ENCODE measurements around the gene ZKSCAN4. TPM values are rescaled to one million over a fixed set of nuclear protein-coding genes. Genes with fewer than 3 reads are reported as not detected.

The ZKSCAN4 gene
- total and polyA plus RNA-seq, 8 donors = 4.9 to 13.4 (median 11.8) TPM

- Histone ChIP-seq H3K27me3 (no peaks in the 10 kb centered on the region), H3K4me3 (no peak overlapping the region), H3K36me3 (peaks cover 0 to 56% of the 10 kb centered on the region in 2 donors), H3K4me1 (peaks cover 0 to 2% of the 10 kb centered on the region in 2 donors), H3K9me3 (no peaks in the 10 kb centered on the region), H3K27ac (no peak overlapping the region)
- intact Hi-C loops (cut with DNase I) = no loop called here
- no peak for TF ChIP-seq CTCF (IDR thresholded peaks at IDR 0.05)
- DNase-seq (no peak), ATAC-seq (no peak)
Observed at GRCh38 chr6:28274888-28275287, 22.8 kb upstream of the ZKSCAN4 start.

- Histone ChIP-seq H3K36me3 (peaks cover 0 to 28% of the 10 kb centered on the region in 2 donors), H3K27me3 (no peaks in the 10 kb centered on the region), H3K27ac (peak overlapping the region in 1 of 2 donors; percentile 39), H3K4me3 (no peak overlapping the region), H3K9me3 (no peaks in the 10 kb centered on the region), H3K4me1 (peaks cover 0 to 29% of the 10 kb centered on the region in 2 donors)
- TF ChIP-seq CTCF (IDR thresholded peaks at IDR 0.05) = no peak
- ATAC-seq (no peak), DNase-seq (no peak)
- intact Hi-C loops (cut with DNase I) = no loop called here
Observed at GRCh38 chr6:28269492-28269891, 17.4 kb upstream of the ZKSCAN4 start.

GRCh38 chr6:28267695-28268059 lies 15.6 kb upstream of the ZKSCAN4 start:
- peaks cover 0 to 5% of the 10 kb centered on the region in 2 donors for H3K27me3 ChIP-seq
- TF ChIP-seq CTCF (IDR thresholded peaks at IDR 0.05) = no peak

GRCh38 chr6:28266962-28267694 lies 15.1 kb upstream of the ZKSCAN4 start, which contains the start of gene ZSCAN26:
Gene ZSCAN26 (plus strand): TSS chr6:28267143. CDS start chr6:28271920, 4,777 bp downstream.
- ATAC-seq (peak; percentile 98), DNase-seq (peak; percentile 85 to 93 (median 92))
- H3K27ac ChIP-seq = peak within 1 kb of the TSS; percentile 84 to 85
- peaks cover 0 to 5% of the 10 kb centered on the region in 2 donors for H3K27me3 ChIP-seq
- intact Hi-C loops (cut with DNase I) = no loop called here
- H3K4me1 ChIP-seq = peaks cover 0 to 29% of the 10 kb centered on the region in 2 donors
- H3K4me3 ChIP-seq = peak within 1 kb of the TSS; percentile 51 to 68
- no peaks in the 10 kb centered on the region for H3K9me3 ChIP-seq
- TF ChIP-seq CTCF (IDR thresholded peaks at IDR 0.05) = no peak
- H3K36me3 ChIP-seq = peaks cover 0 to 5% of the 10 kb centered on the region in 2 donors

More at GRCh38 chr6:28267695-28268059, 15.6 kb upstream of the ZKSCAN4 start:
- Histone ChIP-seq H3K27ac (peak overlapping the region; percentile 84 to 85), H3K9me3 (no peaks in the 10 kb centered on the region), H3K36me3 (peaks cover 0 to 11% of the 10 kb centered on the region in 2 donors), H3K4me3 (peak overlapping the region; percentile 51 to 68), H3K4me1 (peaks cover 0 to 29% of the 10 kb centered on the region in 2 donors)
- no peak for DNase-seq
- intact Hi-C loops (cut with DNase I) = no loop called here
- ATAC-seq = no peak

GRCh38 chr6:28266563-28266961 lies 14.5 kb upstream of the ZKSCAN4 start:
- Histone ChIP-seq H3K27ac (peak overlapping the region; percentile 84 to 85), H3K36me3 (no peaks in the 10 kb centered on the region), H3K4me1 (peaks cover 0 to 29% of the 10 kb centered on the region in 2 donors), H3K27me3 (peaks cover 0 to 5% of the 10 kb centered on the region in 2 donors), H3K9me3 (no peaks in the 10 kb centered on the region), H3K4me3 (peak overlapping the region; percentile 51 to 68)
- DNase-seq (no peak), ATAC-seq (no peak)
- intact Hi-C loops (cut with DNase I) = no loop called here
- TF ChIP-seq CTCF (IDR thresholded peaks at IDR 0.05) = no peak

Measured in left lung (tissue), 10 donors.